ENCODE data around the gene SPP2.

Gene SPP2

GRCh38 chr2:234038076-234038802 lies 12.3 kb upstream of the SPP2 start:
- no peak for DNase-seq (ENCODE audit: low read depth)

DNA sequence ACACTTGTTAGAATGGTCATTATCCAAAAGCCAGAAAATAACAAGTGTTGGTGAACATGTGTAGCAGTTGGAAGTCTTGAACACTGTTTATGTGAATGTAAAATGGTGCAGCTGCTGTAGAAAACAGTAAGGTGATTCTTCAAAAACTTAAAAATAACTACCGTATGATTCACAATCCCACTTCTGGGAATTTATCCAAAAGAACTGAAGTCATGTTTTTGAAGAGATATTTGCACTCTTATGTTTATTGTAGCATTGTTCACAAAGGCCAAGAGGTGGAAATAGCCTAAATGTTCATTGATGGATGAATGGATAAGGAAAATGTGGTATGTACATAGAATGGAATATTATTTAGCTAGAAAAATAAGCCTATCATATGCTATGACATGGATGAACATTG lies 6.3 kb upstream of the SPP2 start:
- DNase-seq (ENCODE audit: low read depth), result no peak

- DNase-seq (ENCODE audit: low read depth), result no peak
Measured at GRCh38 chr2:234046521-234046920, 4.0 kb upstream of the SPP2 start.

- DNase-seq (ENCODE audit: low read depth), result no peak
Measured at GRCh38 chr2:234047361-234047760, 3.1 kb upstream of the SPP2 start.

DNA sequence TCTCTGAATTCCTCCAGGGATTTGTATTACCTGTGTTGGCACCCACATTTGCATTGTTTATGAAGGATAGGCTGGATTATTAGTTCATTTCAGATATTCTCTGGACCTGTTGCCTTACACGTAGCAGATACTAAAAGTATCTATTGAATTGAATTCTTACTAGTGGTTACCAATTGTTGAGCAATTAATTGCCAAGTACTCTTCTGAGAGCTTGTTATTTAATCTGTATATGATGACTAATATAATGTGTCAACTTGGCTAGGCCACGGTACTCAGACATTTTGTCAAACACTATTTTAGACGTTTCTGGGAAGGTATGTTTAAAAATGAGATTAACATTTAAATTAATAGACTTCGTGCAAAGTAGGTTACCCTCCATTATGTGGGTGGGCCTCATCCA lies 2.5 kb upstream of the SPP2 start:
- no peak for DNase-seq (ENCODE audit: low read depth)

DNA sequence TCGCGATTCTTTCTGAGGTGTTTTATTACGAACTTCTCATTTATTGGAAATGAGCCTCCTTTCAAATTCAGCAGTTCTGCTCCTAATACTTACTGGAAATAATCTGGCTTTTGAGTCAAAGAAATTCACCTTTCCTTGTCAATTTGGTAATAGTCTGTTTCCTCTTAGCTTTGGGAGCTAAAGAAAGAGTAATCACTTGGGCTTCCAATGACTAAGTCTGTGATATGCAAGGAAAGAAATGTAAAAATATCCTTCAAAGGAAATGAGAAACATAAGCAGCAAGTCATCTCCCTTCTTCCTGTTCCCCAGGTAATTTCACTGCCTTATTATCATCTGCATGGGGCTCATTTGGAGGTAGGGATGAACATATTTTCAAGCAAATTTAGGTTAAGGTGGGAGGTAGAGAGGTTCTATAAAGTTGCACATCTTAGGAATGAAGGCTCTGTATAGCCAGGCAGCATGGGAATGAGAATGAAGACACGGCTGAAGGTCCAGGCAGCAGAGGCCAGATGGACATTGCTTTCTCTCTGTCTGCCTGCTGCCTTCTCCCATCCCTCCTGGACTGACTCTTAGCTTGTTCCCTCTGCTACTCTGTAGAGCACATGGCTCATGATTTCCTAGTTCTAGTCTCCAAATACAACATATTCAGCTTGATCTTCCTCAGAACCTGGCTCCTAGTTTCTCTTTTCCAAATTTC lies 1.0 kb downstream of the SPP2 start:
- DNase-seq (ENCODE audit: low read depth), result no peak

DNA sequence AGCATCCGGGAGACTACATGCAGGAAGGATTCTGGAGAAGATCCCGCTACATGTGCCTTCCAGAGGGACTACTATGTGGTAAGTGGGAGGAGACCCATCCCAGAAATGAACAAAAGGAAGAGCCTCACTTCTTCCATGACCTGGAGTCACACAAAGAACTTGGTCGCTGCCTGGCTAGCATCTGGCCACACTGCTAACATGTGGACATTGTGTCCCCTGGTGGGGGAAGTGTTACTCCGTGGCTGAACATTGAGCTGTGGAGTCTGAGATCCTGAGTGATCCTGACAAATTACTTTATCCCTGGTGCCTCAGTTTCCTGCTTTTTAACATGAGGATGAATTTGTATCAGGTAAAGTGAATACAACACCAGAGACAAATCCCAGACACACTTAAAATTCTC lies 8.4 kb downstream of the SPP2 start:
- DNase-seq (ENCODE audit: low read depth), result no peak

DNA sequence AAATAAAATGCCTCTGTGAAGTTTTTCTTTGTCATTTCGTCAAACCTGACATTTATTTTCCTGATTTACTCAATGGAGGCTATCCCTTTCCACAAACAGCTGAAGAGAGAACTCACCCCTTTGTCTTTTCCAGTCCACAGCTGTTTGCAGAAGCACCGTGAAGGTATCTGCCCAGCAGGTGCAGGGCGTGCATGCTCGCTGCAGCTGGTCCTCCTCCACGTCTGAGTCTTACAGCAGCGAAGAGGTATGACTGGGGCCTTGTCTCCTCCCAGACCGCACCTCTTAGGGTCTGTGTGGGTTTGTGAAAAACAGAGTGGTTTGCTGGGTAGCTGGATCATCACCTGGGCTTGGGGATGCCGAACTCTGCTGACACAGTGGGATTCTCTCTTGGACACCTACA lies 9.7 kb downstream of the SPP2 start:
- DNase-seq (ENCODE audit: low read depth), result no peak

DNA sequence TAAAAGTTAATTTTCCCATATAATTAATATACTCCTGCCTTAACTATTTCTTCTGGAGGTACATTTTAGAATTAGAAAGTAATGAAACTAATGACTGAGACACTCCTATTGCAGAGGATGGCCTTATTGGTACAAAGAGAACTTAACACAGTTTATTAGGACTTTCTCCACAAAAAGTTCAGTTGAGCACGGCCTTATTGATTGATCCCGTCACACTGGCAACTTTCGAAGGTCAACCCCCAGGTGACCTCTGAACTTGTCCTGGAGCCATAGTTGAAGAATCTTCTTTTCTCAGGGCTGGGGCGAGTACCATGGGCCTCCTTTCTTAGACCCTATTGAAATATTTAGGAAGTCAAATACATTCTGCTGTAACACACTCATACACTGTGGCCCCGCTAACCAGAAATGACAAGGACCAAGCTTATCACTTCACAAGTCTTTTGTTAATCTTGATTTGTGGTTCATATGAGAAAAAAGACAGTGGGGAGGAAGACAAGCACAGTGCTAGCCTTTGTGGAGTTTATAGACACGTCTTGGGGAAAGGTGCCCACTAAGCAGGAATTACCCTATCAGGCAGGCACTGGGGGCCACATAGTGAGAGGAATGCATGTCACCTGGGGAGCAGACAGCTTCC lies 11.2 kb downstream of the SPP2 start:
- DNase-seq (ENCODE audit: low read depth), result no peak

DNA sequence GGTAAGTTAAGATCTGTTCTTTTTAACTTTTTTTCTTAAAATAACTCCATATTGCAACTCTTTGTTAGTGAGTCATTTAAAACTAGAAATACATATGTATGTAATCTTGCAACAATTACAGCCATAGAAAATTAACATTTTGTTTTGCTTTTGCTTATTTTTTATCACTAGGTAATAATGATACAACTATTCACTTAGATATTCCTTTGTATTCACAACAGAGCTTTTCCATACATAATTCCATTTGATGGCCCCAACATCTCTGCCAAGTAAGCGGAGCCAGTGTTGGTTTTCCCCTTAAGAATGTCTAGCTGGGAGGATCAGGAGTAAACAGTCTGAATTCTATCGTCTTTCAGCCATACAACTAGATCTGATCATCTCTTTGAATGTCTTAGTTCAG lies 16.1 kb downstream of the SPP2 start:
- DNase-seq (ENCODE audit: low read depth), result no peak

GRCh38 chr2:234071664-234072063 lies 21.2 kb downstream of the SPP2 start:
- no peak for DNase-seq (ENCODE audit: low read depth)

DNA sequence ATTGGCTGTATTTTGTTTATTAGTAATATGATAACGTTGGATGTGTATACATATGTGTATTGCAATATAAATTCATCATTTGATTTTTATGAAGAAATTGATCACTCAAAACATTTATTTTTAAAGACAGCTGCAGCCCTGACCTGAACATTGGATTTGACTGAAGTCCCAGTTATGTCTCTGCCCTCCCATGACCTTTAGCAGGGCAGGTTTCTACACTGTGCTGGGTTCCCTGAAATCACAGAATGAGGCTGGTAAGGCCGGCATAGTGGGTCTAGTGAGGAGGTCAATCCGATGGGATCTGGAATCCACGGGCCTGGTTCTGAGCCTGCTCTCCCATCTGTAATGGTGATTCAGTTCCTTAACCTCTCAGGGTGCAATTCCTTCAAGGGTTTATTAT lies 22.0 kb downstream of the SPP2 start:
- no peak for DNase-seq (ENCODE audit: low read depth)

DNA sequence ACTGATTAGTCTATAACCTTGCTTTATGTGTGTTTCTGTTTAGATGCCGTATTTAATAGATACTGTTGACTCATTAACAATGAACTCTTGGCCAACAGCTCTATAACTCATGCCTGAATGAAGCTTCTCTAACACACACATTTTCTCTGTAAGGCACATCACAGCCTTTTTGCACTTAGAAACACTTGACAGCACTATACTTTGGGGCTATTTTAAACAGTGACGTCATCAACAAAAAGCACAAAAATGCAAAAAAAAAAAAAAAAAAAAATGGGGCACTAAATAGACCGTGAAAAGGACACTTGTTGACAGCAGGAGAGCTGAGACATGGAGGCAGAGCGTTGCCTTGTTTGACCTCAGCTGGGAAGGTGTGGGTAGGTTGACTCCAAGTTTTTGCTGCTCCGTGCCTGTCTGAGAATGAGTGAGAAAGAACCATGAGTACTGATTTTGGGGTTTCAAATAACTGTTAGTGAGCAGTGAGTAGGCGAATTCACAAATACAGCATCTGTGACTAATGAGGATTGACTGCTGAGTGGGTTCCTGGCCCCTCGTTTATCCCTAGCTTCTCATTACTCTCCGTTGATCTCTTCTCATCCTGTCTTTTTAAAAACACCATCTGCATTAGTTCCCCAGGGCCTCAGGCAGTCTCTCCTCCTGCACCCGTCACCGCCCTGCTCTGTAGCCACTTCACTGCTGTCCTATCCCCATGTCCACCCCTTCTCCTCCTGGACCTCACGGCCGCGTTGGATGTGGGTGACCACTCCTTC lies 24.4 kb downstream of the SPP2 start:
- no peak for DNase-seq (ENCODE audit: low read depth)

GRCh38 chr2:234075518-234075915 lies 25.0 kb downstream of the SPP2 start:
- no peak for DNase-seq (ENCODE audit: low read depth)

- DNase-seq (ENCODE audit: low read depth), result no peak
Measured at GRCh38 chr2:234075947-234076346, 25.4 kb downstream of the SPP2 start.

GRCh38 chr2:234076451-234076850 lies 25.9 kb downstream of the SPP2 start:
- no peak for DNase-seq (ENCODE audit: low read depth)

DNA sequence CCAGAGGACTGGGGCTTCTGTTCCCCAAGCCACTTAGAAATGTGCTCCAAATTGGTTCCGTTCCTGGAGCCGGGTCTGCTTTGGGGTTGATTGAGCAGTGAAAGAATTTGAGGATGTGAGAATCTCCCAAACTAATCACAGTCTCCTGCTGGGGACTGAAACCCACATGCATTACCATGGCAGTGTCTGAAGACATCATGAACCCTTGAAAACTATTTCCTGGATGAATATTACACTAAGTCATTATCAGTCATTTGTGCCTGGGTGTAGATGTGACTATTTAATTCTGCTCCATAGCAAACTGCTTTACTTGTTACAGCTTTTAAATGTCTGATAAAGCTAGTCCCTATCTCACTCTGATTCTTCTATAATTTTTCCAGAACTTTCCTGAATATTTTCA lies 27.6 kb downstream of the SPP2 start:
- no peak for DNase-seq (ENCODE audit: low read depth)

DNA sequence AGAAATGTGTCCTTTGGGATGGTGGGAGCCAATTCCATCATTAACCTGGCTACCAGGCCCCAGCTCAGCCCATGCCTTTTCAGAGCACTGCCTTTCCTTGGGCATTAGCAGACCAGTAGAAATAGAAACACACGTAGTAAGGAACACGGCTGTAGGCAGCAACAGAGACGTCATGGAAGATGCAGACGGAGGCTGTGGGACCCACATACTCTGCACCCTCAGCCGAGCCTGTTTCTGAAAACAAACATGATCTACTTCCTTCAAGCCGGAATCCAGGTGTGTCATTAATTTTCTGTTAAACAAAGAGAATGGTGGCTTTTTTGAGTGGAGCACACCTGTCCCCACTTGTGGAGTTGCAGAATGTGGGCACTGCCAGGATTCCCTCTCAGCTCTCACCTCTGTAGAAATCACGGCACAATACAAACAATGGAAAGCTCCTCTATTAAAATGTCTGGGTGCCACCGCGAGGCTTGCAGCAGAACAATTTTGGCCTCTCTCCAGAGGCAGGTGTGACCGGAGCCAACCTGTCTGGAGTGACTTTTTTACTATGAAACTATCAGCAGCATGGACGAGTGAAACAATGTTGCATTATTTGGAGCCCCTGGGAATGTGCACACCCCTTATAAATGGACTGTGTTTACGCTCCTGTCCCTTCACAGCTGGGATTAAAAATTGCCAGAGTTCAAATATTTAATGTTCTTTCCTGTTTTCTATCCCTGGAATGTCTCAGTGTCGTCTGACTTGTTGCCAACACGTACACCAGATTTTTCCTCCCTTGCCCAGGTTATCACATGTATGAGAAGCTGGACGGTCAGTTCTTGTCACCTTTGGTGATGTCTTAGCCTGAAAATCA lies 31.7 kb downstream of the SPP2 start:
- no peak for DNase-seq (ENCODE audit: low read depth)

GRCh38 chr2:234083572-234084348 lies 33.3 kb downstream of the SPP2 start:
- DNase-seq (ENCODE audit: low read depth), result no peak

- no peak for DNase-seq (ENCODE audit: low read depth)
Measured at GRCh38 chr2:234091432-234091879, 41.0 kb downstream of the SPP2 start.

- DNase-seq (ENCODE audit: low read depth), result no peak
Measured at GRCh38 chr2:234091883-234092282, 41.4 kb downstream of the SPP2 start.

Measured in stimulated activated CD8-positive, alpha-beta memory T cell treated with anti-CD3 and anti-CD28 coated beads, Interleukin-15, amount 100 ng/mL, for 24 hours (primary cell).